Chondrocyte (in vitro differentiated cells): ENCODE results near the gene MLLT6. TPM values are rescaled to one million over a fixed set of nuclear protein-coding genes. Genes with fewer than 3 reads are reported as not detected.
A peak's percentile ranks its signal among the peaks of the same experiment; 100 is the strongest.

Experiments used
- DNase-seq: peaks from one replicate; pipeline ENCODE4 v3.0.0; 2021; ENCODE audit warnings: mixed read lengths, low spot score
- H3K27ac Mint-ChIP-seq: one replicate; pipeline ENCODE4 v1.8.0; 2021; ENCODE audit warnings: mild to moderate bottlenecking, moderate library complexity, mixed read lengths; ENCODE audit not compliant: unreplicated experiment
- H3K27me3 Mint-ChIP-seq: 2 replicates; pipeline ENCODE4 v1.8.0; 2021; ENCODE audit warnings: low read depth, mixed read lengths
- H3K36me3 Mint-ChIP-seq: 2 replicates; pipeline ENCODE4 v1.8.0; 2021; ENCODE audit warnings: low read depth, mixed read lengths
- H3K4me1 Mint-ChIP-seq: 2 replicates; pipeline ENCODE4 v1.8.0; 2021; ENCODE audit warnings: low read depth, mild to moderate bottlenecking, mixed read lengths
- H3K4me3 Mint-ChIP-seq: one replicate; pipeline ENCODE4 v1.8.0; 2021; ENCODE audit warnings: mild to moderate bottlenecking, moderate library complexity, mixed read lengths; ENCODE audit not compliant: unreplicated experiment
- H3K9me3 Mint-ChIP-seq: 2 replicates; pipeline ENCODE4 v1.8.0; 2021; ENCODE audit warnings: low read depth, mixed read lengths
- CTCF ChIP-seq: fragments of 200-600 bp; sonication (generic); IDR thresholded peaks from 2 replicates; pipeline ENCODE4 v1.5.0; 2021; ENCODE audit warnings: antibody characterized with exemption, mild to moderate bottlenecking, moderate library complexity
- total RNA-seq: library from RNA; stranded (reverse); gene quantifications from 3 replicates; pipeline ENCODE4 v1.2.1, GENCODE V29; 2021

The MLLT6 gene
- total RNA-seq, 1 donor from 2014 or later = 50.0 TPM

DNA sequence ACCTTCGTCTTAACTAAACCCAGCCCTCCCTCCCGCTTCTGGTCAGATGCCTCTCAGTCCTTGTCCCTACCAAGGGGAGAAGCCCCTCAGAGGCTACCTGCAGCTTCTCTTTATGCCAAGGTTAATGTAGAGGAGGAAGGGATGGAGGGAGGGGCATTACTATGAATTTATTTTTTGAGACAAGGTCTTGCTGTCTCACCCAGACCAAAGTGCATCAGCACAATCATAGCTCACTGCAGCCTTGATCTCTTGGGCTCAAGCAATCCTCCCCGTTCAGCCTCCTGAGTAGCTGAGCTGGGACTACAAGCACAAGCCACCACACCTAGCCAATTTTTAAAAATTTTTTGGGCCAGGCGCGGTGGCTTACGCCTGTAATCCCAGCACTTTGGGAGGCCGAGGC, 45.7 kb upstream of the MLLT6 start:
- Mint-ChIP-seq H3K4me3 (no peak overlapping the region), H3K9me3 (no peaks in the 10 kb centered on the region), H3K36me3 (peaks cover 2% of the 10 kb centered on the region), H3K27ac (no peak overlapping the region), H3K4me1 (peaks cover 18% of the 10 kb centered on the region), H3K27me3 (peaks cover 25% of the 10 kb centered on the region)
- no peak for TF ChIP-seq CTCF
- no peak for DNase-seq

DNA sequence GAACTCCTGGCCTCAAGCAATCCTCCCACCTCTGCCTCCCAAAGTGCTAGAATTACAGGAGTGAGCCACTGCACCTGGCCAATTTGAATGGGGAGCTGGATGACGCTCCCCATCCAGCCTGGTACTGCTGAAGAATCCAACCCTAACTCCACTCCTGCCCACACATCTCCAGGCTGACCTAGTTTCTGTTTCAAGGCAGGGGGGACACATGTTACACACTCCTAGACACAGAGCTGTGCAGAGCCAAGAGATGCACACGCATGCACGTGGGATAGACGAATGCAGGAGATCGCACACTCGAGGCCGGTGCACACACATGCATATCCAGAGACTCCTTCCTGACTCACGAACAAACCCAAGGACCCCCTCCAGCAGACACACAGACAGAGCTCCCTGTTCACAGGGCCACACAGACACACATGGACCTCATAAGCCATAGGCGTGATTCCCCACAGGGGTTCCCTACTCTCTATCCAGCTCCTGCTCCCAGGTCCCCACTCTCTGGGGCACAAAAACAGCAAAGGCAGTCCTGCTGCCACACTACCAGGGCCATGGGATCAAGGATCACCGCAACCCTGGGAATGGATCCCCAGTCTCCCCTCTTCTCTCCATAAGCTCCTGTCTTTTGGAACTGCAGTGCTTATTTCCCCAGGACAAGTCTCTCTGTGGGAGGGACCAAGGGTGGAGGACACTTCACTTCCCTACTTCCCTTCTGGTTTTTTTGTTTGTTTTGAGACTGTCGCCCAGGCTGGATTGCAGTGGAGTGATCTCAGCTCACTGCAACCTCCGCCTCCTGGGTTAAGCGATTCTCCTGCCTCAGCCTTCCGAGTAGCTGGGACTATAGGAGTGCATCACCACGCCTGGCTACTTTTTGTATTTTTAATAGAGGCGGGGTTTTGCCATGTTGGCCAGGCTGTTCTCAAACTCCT, 44.7 kb upstream of the MLLT6 start:
- Mint-ChIP-seq H3K36me3 (peaks cover 2% of the 10 kb centered on the region), H3K27ac (no peak overlapping the region), H3K27me3 (peaks cover 19% of the 10 kb centered on the region), H3K4me3 (no peak overlapping the region), H3K4me1 (peaks cover 15% of the 10 kb centered on the region), H3K9me3 (no peaks in the 10 kb centered on the region)
- TF ChIP-seq CTCF = no peak
- DNase-seq = no peak

GRCh38 chr17:38663125-38663751, 41.8 kb upstream of the MLLT6 start:
- Mint-ChIP-seq H3K36me3 (no peaks in the 10 kb centered on the region), H3K4me3 (no peak overlapping the region), H3K27ac (no peak overlapping the region), H3K4me1 (peaks cover 7% of the 10 kb centered on the region), H3K9me3 (no peaks in the 10 kb centered on the region), H3K27me3 (peaks cover 11% of the 10 kb centered on the region)
- peak; percentile 85 for TF ChIP-seq CTCF
- DNase-seq = no peak

DNA sequence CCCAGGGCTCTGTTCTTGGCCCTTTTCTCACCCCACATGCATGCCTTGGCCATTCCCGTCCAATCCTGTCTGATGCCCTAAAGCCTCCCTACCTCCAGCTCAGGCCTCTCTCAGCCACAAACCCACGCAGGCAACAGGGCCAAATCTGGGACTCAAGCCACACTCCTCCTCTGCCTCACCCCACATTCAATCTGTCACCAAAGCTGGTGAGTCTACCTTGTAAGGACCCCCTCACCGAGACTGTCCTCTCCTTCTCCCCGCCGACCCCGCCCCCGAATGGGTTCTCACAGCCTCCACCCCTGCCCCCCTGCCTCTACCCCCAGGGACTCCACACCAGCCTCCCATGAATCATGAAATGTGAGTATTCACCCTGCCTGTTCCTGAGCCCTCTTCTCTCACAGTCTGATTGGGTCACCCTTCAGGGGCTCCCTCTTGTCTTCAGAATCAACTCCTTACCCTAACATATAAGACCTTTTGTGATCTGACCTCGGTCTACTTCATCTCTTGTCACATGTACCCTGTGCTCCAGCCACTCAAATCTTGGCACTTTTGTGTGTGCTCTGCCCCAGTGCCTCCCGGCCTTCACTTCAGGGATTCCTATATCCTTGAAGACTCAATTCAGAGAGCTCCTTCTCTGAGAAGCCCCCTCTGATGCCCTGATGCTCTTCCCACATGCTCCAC, 41.0 kb upstream of the MLLT6 start:
- no peak for TF ChIP-seq CTCF
- no peak for DNase-seq
- H3K36me3 Mint-ChIP-seq = no peaks in the 10 kb centered on the region
- H3K27ac Mint-ChIP-seq = no peak overlapping the region
- H3K9me3 Mint-ChIP-seq = no peaks in the 10 kb centered on the region
- H3K4me1 Mint-ChIP-seq = peaks cover 7% of the 10 kb centered on the region
- no peak overlapping the region for H3K4me3 Mint-ChIP-seq
- peaks cover 15% of the 10 kb centered on the region for H3K27me3 Mint-ChIP-seq

DNA sequence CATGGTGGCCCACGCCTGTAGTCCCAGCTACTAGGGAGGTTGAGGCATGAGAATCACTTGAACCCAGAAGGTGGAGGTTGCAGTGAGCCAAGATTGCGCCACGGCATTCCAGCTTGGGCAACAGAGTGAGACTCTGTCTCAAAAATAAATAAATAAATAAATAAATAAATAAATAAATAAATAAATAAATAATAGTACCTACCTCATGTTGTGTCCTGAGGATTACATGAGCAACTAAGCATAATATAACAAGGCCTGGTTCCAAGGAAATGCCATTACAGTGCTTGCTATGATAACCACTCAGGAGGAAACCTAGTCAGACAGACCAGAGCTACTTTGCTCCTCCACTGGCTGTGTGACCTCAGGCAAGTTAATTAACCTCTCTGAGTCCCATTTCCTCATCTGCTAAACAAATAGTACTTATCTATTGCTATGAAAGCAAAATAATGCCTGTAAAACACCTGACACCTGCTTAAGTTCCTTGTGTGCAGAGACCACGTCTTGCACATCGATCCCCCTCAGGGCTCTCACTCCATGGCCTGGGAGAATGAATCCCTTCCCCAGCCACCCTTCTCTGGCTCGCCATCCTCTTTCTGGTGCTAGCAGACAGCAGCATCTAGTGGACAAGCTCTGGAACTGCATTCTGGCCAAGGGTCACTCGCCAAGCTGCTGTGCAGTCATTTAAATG, 37.8 kb upstream of the MLLT6 start:
- H3K27ac Mint-ChIP-seq = no peak overlapping the region
- no peaks in the 10 kb centered on the region for H3K9me3 Mint-ChIP-seq
- no peak overlapping the region for H3K4me3 Mint-ChIP-seq

More for the DNA sequence above, 37.8 kb upstream of the MLLT6 start:
- no peak for DNase-seq
- no peaks in the 10 kb centered on the region for H3K4me1 Mint-ChIP-seq
- peak; percentile 98 for TF ChIP-seq CTCF
- peaks cover 35% of the 10 kb centered on the region for H3K27me3 Mint-ChIP-seq
- no peaks in the 10 kb centered on the region for H3K36me3 Mint-ChIP-seq
